Midbrain (tissue), 1 donor: ENCODE measurements around the gene ZPBP2.
"Not testable (repeated sequence)": the region's sequence is repeated elsewhere in the genome, so short reads cannot be mapped to it uniquely, and the experiment has no call there.

Source experiments
- DNase-seq: peaks from one replicate; lab custom pipeline; 2025; lab: John Stamatoyannopoulos, UW

The ZPBP2 gene, protein sequence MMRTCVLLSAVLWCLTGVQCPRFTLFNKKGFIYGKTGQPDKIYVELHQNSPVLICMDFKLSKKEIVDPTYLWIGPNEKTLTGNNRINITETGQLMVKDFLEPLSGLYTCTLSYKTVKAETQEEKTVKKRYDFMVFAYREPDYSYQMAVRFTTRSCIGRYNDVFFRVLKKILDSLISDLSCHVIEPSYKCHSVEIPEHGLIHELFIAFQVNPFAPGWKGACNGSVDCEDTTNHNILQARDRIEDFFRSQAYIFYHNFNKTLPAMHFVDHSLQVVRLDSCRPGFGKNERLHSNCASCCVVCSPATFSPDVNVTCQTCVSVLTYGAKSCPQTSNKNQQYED

DNA sequence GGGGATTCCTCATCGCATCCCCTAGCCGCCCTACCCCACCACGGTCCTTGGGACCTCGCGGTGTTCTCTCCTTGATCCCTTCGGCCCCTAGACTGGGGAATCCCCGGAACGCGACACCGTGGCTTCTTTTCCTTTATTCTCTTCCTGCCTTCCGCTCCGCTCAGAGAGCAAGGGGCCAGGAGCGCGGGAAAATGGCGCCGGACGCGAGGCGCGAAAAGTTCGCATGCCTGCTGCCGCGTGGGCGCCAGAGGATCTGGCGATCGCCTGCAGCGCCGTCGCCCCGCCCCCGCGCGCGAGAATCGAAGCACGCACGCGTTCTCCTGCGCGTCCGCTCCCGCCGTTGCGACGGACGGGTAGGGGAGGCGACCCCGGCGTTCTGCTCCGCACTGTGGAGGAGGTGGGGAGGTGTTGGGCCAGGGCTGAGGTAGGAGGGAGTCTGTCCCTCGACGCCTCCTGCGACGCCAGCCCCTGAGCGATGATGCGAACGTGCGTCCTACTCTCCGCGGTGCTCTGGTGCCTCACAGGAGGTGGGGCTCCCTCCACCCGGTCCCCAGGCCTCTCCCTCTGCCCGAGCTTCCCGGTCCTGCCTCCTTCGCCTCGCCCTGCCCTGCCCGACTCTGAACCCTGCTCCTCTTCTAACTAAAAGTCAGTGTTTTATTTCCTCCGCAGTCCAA is at the start of gene ZPBP2:
Gene ZPBP2, plus strand, starts transcription at position 323 of the 674 bp plus-strand sequence. Its CDS starts 153 bp downstream, at position 476.
- no peak for DNase-seq

DNA sequence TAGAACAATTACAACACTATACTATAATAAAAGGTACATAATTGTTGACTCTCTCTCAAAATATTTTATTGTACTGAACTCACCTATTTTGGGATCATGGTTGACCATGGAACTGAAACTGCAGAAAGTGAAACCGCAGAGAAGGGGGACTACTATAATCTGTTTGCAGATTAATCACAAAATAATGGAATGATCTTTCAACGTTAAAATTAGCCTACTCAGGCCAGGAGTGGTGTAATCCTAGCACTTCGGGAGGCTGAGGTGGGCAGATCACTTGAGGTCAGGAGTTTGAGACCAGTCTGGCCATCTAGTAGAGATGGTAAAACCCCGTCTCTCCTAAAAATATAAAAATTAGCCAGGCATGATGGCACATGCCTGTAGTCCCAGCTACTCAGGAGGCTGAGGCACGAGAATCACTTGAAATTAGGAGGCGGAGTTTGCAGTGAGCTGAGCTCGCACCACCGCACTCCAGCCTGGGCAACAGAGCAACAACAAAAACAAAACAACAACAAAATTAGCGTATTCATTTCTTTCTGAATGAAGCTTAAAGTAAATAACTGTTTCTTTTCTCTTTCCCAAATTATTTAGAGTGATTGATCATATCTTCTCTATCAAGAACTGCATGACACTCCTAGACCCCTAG is 49.5 kb upstream of the ZPBP2 start:
- no peak for DNase-seq

DNA sequence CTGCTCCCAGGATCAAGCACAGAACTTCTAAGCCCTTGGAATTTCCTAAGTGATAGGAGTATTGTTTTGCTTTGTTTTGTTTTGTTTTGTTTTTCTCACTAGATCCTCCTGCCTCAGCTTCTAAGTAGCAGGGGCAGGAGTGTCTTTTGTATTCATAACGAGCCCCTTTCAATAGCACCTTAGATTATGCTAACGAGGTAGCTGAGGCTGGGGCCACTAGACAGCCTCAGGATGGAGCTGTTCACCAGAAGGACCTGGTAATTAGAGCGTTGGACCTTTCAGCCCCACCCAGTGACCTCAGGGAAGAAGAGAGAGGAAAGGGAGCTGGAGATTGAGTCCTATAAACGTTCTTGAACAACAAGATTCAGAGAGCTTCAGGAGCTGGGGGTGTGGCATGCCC is 47.5 kb upstream of the ZPBP2 start:
- no peak for DNase-seq

- DNase-seq = no peak
These were observed 47.0 kb upstream of the ZPBP2 start for GRCh38 chr17:39820987-39821386.

DNA sequence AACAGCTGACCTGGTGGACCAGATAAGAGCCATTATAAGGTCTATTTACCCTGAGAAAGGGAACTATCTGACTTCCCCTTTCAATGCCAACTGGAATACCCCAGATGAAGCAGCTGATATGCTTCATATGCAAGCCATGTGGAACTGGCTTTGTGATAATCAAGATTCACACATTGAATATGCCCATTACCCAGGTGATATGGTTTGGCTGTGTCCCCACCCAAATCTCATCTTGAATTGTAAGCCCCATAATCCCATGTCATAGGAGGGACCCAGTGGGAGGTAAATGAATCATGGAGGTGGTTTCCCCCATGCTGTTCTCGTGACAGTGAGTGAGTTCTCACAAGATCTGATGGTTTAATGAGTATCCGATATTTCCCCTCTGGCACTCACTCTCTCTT is 46.0 kb upstream of the ZPBP2 start:
- no peak for DNase-seq

- DNase-seq = no peak
These were observed 44.5 kb upstream of the ZPBP2 start for GRCh38 chr17:39823407-39824054.

DNA sequence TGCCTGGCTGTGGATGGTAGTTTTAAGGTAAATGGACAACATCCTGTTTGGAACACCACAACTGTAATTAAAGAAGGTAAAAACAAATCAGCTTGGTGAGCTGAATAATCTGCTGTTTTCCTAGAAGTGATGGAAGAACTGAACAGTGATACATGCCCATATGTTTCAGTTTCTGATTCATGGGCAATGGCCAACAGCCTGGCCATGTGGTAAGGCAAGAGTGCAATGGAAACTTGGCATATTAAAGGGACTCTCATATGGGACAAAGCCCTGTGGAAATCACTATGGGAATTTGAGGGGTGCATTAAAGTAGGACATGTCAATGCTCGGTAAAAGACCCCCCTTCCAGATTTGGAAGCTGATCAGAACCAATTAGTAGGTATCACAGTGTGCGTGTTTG is 41.7 kb upstream of the ZPBP2 start:
- no peak for DNase-seq

- no peak for DNase-seq
These were observed 39.6 kb upstream of the ZPBP2 start for GRCh38 chr17:39828443-39828842.

DNA sequence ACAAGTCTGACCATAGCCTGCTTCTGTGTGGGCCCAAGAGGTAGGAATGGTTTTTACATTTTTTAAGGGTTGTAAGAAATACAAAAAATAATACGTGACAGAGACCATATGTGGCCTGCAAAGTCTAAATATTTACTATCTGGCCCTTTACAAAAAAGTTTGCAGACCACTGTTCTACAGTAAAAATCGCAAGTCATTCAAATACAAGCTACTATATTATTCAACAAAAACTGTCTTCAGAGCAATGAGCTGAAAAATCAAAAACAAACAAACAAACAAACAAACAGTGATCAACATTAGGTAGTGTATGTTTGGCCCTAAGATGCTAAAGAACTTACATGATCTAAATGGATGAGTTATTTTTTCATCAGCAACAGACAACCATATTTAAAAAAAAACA is 36.4 kb upstream of the ZPBP2 start:
- DNase-seq = no peak

DNA sequence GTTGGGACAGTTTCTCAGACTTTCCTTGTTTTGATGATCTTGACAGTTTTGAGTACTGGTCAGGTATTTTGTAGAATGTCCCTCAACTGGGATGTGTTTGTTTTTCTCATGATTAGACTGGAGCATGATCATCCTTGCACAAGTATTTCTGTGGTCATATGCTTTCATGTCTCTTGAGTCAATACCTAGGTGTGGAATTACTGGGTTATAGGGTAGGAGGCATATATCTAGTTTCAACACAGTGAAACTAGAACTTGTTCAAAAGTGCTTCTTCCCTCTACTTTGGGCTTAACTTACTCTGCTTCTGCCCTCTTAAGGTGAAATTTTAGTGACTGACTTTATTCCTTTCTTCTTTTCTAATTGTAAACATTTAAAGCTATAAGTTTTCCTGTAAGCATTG is 34.0 kb upstream of the ZPBP2 start:
- DNase-seq = no peak

DNA sequence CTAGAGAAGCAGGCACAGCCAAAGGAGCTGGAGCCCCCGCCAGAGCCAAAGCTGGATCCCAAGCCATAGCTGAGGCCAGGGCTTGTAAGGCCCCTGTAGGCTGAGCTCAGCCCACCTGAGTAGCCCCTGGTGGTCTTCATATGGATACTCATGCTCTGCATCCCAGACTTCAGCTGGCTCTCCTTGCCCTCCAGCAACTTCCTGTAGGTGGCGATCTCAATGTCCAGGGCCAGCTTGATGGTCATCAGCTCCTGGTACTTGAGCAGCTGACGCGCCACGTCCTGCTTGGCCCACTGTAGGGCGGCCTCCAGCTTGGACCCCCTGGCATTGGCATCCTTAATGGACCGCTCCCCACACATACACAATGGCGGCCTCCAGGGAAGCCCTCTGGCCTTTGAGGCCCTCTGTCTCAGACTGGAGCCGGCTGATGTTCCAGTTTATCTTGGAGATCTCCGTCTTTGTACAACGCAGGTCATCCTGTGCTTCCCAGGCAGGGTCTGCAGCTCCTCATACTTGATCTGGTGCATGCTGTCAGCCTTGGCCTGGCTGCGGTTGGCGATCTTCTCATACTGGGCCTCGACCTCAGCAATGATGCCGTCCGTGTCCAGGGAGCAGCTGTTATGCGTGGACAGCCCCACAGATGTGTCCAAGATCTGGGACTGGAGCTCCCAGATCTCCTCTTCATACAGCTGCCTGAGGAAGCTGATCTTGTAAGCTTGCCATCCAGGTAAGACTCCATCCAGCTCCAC is 32.8 kb upstream of the ZPBP2 start:
- DNase-seq = no peak

DNA sequence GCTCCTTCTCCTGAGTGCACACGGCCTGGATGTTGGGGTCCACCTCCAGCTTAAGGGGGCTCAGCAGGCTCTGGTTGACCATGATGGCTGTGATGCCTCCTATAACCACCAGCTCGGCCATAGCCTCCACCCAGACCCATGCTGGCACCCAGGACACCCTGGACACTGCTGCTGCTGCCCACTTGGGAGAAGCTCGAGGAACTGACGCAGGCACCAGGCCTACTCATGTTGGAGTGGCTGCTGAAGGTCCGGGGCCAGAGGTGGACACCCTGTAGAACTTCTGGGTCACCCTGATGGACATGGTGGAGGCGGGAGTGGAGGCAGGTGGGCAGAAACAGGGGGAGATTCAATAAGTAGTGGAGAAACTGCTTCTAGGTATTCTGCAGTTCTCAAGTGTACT is 31.9 kb upstream of the ZPBP2 start:
- DNase-seq = no peak

- no peak for DNase-seq
These were observed 29.9 kb upstream of the ZPBP2 start for GRCh38 chr17:39838057-39838456.

DNA sequence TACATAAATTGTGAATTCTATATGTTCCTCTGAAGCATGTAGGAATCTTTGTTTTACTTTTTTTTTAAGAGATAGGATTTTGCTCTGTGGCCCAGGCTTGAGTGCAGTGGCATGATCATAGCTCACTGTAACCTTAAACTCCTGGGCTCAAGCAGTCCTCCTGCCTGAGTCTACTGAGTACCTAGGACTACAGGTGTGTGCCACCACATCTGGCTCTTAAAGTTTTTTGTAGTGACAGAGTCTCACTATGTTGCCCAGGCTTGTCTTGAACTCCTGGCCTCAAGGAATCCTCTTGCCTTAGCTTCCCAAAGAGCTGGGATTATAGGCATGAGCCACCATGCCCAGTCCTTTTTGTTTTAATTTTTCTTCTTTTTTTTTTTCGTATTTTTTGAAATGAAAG is 29.2 kb upstream of the ZPBP2 start:
- no peak for DNase-seq

DNA sequence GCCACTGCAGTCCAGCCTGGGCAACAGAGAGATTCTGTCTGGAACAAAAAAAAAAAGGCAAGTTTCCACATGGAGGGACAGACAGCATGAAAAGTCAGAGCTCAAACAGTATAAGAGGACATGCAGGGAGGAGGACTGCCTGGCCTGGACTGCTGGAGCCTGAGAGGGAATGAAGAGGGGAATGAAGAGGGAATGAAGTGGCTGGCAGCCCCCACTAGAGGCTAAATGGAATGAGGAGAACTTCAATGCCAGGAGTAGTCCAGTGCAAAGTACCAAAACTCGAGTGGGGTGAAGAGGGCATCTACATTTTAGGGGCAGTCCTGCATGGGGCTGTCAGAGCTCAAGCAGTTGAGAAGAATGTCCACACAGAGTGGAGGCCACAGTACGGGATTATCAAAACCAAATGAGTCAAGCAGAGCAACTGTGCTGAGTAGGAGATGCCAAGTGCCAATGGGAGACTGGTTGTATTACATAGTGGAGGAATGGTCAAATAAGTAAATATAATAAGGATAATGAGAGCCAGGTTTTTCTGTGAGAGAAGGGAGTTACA is 26.8 kb upstream of the ZPBP2 start:
- DNase-seq = no peak

DNA sequence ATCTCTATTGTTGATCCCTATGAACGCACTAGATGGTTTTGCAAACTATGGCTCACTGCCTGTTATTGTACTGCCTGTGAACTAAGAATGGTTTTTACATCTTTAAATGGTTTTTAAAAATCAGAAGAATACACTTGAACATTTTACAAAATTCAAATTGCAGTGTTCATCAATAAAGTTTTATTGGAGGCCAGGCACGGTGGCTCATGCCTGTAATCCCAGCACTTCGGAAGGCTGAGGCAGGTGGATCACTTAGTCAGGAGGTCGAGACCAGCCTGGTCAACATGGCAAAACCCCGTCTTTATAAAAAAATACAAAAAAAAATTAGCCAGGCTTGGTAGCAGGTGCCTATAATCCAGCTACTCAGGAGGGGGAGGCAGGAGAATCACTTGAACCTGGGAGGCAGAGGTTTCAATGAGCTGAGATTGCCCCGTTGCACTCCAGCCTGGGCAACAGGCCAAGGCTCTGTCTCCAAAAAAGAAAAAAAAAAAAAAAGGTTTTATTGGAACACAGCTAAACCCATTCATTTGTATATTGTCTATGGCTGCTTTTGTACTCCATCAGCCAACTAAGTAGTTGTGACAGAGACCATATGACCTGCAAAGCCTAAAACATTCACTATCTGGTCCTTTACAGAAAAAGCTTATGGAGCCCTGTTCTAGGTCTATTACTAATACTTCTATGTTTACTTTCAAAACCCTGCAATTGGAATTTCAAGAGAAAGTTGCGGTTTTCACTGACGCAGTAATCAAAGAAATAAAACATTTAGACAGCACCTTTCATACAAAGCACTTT is 22.8 kb upstream of the ZPBP2 start:
- no peak for DNase-seq

DNA sequence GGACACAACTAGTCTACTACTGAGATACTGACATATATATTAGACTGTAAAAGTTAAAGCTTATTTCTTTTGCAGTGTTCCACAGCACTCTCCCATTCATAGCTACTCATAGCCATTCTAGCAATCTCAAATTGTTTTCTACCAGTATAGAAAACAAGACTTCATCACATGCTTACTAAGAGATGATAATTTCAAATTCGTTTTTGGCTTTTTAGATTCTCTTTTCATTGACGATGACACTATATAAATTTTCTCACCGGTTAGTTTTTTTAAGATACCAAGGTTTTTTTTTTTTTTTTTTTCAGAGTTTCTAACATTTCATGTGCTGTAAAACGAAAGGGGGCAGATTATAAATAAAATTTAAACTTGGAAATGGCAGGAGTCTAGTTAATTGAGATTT is 21.8 kb upstream of the ZPBP2 start:
- DNase-seq = no peak

DNA sequence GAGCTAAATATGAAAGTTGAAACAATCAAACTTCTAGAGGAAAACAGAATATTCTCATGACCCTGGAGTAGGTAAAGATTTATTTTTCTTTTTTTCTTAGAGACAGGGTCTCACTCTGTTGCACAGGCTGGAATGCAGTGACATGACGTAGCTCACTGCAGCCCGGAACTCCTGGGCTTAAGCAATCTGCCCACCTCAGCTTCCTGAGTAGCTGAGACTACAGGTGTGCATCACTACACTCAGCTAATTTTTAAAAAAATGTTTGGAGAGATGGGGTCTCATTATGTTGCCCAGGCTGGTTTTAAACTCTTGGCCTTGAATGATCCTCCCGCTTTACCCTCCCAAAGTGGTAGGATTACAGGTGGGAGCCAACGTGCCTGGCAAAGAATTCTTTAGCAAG is 19.4 kb upstream of the ZPBP2 start:
- no peak for DNase-seq

DNA sequence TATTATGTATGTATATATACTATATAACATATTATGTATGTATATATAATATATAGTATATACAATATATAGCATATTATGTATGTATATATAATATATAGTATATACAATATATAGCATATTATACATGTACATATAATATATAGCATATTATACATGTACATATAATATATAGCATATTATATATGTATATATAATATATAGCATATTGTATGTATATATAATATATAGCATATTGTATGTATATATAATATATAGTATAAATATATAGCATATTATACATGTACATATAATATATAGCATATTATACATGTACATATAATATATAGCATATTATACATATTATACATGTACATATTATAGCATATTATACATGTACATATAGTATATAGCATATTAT is 17.8 kb upstream of the ZPBP2 start:
- DNase-seq = not testable (repeated sequence)

GRCh38 chr17:39852239-39852638 is 15.8 kb upstream of the ZPBP2 start:
- no peak for DNase-seq

GRCh38 chr17:39854909-39855308 is 13.1 kb upstream of the ZPBP2 start:
- DNase-seq = no peak
